H54 (cell line): ENCODE measurements around the gene GRIK1.

Experiments used
- DNase-seq: peaks from one replicate; pipeline ENCODE4 v3.0.0; 2011; ENCODE audit warnings: low spot score, mixed read lengths; ENCODE audit not compliant: insufficient read length
- FAIRE-seq: peaks from 3 replicates; lab custom pipeline; 2011; peaks lifted over from hg19 to GRCh38; lab: Jason Lieb, UNC
- POLR2A ChIP-seq: IDR thresholded peaks from 2 replicates; pipeline ENCODE4 v1.6.1; 2011; ENCODE audit warnings: low read depth, mild to moderate bottlenecking, low read length

Gene GRIK1

DNA sequence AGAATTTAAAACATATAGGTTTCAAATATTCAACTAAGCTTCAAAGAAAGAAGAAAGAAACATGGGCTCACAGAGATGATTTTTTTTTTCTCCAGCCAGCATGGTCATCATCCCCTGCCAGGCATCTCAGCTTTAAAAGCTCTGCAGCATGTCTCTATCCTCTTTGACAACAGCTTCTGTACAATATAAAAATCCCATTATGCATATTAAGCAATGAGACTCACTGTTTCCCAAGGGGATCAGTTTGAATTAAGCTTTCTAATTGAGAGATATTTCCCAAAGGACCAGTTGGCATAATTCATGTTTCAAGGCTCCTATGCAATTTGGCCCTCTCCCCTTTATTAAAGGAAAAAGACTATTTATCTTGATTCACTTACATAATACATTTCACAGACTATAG is 220.3 kb downstream of the GRIK1 start:
- FAIRE-seq (no peak), DNase-seq (no peak)
- no peak for TF ChIP-seq POLR2A

DNA sequence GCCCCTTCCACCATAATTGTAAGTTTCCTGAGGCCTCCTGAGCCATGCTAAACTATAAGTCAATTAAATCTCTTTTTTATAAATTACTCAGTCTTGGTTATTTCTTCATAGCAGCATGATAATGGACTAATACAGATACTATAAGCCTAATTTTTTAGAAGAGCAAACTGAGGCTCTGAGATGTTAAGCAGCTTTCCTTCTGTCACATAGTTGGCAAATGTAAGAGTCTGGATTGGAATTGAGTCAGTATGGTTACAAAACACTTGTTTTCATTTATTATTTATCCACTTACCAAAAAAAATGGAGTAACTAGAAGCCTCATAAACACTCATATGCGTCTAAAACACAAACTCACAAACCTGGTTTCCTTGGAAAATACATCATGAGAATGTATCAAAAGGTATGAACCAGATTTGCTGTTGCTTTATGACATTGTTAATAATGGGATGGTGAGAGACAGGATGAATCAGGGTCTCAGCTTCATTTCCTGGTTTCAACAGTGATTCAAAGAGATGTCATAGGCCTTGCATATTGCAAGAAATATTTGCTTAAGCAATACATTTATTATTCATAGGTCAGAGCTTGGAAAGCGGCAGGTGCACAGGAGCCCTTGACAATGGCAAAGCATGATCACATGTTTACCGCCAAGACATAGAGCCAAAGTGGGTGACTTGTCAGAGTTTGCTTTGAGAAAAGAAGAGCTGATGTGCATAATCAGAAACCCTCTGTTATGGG is 221.5 kb downstream of the GRIK1 start:
- FAIRE-seq (no peak), DNase-seq (no peak)
- TF ChIP-seq POLR2A: no peak

DNA sequence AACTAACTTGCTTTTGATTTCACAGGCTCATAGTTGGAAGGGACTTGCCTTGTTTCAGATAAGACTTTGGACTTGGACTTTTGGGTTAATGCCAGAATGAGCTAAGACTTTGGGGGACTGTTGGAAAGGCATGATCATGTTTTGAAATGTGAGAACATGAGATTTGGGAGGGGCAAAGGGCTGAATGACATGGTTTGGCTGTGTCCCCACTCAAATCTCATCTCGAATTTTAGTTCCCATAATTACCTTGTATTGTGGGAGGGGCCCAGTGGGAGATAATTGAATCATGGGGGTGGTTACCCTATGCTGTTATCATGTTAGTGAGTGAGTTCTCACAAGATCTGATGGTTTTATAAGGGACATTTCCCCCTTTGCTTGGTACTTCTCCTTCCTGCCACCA is 222.1 kb downstream of the GRIK1 start:
- no peak for TF ChIP-seq POLR2A
- FAIRE-seq: no peak
- no peak for DNase-seq

DNA sequence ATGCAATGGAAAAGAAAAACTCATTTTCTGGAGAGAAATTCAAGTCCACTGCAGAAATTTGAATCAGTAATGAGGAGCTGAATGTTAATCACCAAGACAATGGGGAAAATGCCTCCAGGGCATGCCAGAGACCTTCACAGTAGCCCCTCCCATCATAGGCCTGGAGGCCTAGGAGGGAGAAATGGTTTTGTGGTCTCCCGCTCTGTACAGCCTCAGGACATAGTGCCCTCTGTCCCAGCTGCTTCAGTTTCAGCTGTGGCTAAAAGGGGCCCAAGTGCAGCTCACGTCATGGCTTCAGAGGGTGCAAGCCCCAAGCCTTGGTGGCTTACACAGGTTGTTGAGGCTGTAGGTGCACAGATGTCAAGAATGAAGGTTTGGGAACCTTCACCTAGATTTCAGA is 223.0 kb downstream of the GRIK1 start:
- no peak for DNase-seq
- no peak for FAIRE-seq
- no peak for TF ChIP-seq POLR2A

DNA sequence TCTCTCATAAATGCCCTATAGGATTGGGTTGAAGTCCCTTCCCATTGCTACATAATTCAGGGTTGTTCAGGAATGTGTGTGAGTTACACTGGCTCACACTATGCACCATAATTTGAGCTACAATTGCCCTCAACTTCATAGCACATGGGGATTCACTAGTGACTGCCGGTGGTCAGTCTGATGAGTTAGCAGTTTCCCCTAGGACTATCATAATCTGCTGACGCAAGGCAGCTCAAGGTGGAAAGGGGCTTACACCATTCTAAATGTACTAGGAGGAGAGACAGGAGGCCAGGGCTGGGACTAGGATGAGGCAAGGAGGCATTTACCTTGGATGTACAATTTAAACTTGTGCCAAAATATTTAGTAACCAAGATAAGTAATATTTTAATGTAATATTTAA is 224.7 kb downstream of the GRIK1 start:
- DNase-seq (no peak), FAIRE-seq (no peak)
- no peak for TF ChIP-seq POLR2A

DNA sequence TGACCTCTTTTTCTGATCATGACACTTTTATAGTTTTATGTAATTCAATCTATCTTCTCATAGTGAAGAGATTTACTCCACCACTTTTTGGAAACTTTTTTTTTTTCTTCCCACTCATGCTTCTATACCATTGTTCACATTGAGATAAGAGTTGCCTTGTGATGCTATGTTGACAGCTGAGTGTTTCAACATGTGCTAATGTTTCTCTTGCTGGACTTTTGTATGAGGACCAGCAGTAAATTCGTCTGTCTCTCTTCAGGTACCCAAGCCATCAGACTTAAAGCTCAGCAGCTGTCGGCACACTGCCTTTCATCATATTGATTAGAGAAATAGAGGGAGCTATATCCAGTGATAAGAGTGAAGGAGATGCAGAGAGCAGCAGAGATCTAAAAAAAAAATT is 227.0 kb downstream of the GRIK1 start:
- TF ChIP-seq POLR2A: no peak
- no peak for FAIRE-seq
- no peak for DNase-seq

DNA sequence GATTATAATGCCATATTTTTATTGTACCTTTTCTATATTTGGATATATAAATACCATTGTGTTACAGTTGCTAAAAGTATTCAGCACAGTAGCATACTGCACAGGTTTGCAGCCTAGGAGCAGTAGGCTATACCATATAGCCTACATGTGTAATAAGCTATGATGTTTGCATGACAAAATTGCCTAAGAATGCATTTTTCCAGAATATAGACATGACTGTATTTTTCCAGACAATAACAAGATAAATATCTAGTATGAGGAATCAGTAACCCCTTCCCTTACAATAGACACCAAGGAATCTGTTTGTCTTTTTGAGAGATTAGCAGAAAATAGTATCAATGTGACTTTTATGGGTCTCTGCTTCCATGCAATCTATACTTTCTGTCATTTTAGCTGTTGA is 228.6 kb downstream of the GRIK1 start:
- FAIRE-seq: no peak
- DNase-seq: no peak
- no peak for TF ChIP-seq POLR2A

DNA sequence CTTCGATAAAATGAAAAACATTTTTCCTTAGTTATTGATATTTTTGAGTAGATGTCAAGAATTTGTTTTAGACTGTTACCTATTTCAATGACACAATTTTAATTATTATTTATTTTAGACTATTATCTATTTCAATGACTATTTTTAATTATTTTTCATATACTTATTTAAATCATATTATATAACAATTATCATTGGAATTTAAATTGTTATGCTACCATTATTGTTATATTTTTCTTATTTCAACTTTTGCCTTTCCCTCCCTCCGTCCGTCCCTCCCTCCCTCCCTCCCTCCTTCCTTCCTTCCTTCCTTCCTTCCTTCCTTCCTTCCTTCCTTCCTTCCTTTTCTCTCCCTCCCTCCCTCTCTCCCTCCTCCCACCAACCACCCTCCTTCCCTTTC is 229.3 kb downstream of the GRIK1 start:
- FAIRE-seq (no peak), DNase-seq (no peak)
- TF ChIP-seq POLR2A: no peak

DNA sequence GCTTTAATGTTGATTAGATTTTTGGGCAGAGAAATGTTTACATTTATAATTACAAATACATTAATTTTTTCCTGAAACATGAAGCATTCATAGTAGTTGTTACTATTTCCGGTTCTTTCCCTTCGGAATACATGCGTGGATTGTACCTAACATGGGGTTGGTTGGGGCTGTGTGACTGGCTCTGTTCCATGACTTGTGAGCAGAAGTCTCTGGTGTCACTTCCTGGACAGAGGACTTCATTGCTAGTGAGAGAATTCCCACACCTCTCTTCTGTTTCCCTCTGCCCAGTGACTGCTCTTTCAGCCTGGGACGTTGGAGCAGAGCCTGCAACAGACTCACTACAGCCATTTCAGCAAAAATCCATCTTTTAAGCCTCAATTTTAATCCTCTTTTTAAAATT is 231.4 kb downstream of the GRIK1 start:
- FAIRE-seq: no peak
- TF ChIP-seq POLR2A: no peak
- no peak for DNase-seq

DNA sequence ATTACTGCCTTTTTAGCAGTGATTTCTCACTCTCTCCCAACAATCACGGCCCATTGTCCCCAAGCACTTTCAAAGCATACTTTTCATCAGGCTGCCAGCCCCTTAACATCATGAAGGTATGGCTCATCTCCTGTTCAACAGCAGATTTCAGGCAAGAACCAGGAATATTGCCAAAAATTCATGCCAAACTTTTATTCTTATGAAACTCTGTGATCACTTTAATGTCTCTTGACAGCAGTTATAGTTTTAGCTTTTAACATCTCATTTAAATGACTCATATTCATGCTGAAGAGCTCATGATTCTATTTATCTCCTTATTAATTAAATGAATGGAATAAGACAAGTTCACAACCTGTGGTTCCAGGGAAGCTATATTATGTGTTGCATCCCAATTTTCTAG is 235.1 kb downstream of the GRIK1 start:
- TF ChIP-seq POLR2A: no peak
- no peak for DNase-seq
- no peak for FAIRE-seq

DNA sequence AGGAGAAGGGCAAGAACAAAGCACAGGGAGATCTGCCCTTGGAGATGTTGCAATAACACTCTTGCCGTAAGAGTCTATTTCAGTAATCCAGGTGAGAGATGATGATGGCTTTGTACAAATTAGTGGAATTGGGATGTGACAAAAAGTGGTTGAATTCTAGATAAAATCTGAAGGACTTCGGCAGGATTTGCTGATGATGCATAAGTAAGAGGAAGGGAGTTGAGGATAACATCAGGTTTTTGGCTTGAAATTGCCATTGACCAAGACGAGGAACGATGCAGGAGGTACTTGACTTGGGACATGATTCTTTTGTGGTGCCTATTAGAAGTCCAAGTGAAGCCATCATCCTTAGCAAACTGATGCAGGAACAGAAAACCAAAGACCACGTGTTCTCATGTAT is 238.1 kb downstream of the GRIK1 start:
- no peak for TF ChIP-seq POLR2A
- DNase-seq (no peak), FAIRE-seq (no peak)

DNA sequence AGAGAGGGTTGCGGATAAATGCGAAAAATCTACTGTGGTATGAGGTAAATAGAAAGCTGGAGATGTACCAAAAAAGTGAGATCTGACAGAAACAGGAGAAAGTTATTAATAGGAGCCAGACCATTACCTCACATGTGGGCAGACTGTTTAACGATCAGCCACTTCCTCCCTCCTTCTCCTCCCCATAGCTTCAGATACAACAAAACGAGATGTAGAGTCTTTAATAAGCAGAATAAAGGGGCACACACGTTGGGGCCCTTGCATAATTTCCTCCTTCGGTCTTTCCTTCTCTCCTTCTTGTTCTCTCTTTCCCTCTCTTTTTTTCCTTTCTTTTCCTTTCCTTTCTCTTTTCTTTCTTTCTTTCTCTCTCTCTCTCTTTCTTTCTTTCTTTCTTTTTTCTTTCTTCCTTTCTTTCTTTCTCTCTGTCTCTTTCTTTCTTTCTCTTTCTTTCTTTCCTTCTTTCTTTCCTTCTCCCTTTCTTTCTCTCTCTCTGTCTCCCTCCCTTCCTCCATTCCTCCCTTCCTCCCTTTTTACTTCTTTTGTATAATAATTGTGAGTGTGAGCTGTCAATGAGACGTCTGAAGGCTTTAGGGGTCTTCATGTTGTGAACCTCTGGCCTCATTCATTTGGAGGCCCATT is 242.1 kb downstream of the GRIK1 start:
- TF ChIP-seq POLR2A: no peak
- no peak for DNase-seq
- FAIRE-seq: no peak

DNA sequence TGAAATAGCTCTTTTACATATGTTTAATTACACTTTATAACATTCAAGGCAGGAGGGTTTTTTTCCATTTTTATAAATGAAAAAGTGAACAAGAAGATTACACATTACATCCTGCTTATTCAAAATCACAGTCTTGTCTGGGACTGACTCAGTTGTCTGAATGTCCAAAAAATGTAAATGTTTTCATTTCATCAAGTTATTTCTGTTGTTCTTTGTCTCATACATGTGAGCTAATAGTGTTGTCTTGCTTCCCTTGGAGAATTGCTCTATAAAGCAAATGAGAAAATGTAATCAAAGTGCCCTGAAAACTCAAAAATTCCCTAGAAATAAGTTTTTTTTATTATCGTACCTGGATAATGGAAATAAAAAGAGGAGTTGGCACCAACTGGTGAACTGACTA is 242.9 kb downstream of the GRIK1 start:
- FAIRE-seq (no peak), DNase-seq (no peak)
- TF ChIP-seq POLR2A: no peak

DNA sequence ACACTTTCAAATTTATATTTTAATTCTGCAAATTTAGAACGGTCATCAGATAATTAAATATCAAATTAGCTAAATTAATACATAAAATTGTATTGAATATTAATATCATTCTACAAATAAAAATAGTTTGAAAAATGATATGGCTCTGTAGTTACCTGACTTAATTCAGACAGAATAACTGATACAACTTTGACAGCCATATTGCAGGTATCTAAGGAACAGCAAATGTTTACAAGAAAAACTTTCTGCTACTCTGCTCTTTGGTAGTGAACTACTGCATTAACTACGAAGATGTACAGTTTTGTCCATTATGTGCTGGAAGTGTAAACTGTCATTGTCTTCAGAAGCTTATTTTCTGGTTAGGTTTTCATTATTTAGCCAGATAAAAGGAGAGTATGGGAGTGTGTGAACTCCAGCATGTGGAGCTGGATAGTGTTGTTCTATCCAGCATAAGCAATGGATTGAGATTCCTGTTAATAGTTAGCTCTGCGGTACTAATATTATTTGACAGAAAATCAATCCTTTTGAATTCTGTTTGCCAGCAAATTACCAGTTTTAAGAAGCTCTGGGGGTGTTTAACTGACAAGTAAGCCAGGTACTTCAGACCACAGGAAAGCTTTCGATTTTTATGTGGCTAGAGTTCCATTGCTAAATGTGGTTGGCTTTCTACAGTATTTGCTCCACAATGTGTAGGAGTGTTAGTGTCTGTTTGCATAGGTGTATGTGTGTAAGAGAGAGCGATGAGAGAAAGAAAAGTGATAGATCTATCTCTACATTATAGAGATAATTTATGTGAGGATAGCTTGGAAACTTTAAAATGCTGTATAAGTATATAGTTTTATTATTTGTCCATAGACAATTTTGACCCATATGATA is 247.9 kb downstream of the GRIK1 start:
- TF ChIP-seq POLR2A: no peak
- no peak for FAIRE-seq
- no peak for DNase-seq
